HG03039 (cell line): ENCODE results near the gene DLGAP1.
"Not testable (repeated sequence)": the region's sequence is repeated elsewhere in the genome, so short reads cannot be mapped to it uniquely, and the experiment has no call there.

Source experiments
- ATAC-seq: cut with Tn5 transposase; IDR thresholded peaks from one replicate; pipeline ENCODE4 v1.9.1; 2021; ENCODE audit warnings: mild to moderate bottlenecking, moderate library complexity; ENCODE audit not compliant: unreplicated experiment

The DLGAP1 gene

GRCh38 chr18:4455113-4455811 is at the start of gene DLGAP1:
TSS of gene DLGAP1 (minus strand) at chr18:4455307.
- ATAC-seq: no peak

- ATAC-seq: not testable (repeated sequence)
Observed at GRCh38 chr18:4494703-4495284, 39.7 kb upstream of the DLGAP1 start.

GRCh38 chr18:4468511-4468910 is 13.4 kb upstream of the DLGAP1 start:
- no peak for ATAC-seq

- no peak for ATAC-seq
Observed at GRCh38 chr18:4454537-4455112, 482 bp downstream of the DLGAP1 start.

- ATAC-seq: no peak
Observed at GRCh38 chr18:4453874-4454536, 1.1 kb downstream of the DLGAP1 start.

GRCh38 chr18:4453567-4453873 is 1.6 kb downstream of the DLGAP1 start:
- ATAC-seq: no peak

GRCh38 chr18:4450065-4450658 is 4.9 kb downstream of the DLGAP1 start:
- no peak for ATAC-seq

- no peak for ATAC-seq
Observed at GRCh38 chr18:4445902-4446301, 9.2 kb downstream of the DLGAP1 start.

- no peak for ATAC-seq
Observed at GRCh38 chr18:4444306-4444705, 10.8 kb downstream of the DLGAP1 start.

- no peak for ATAC-seq
Observed at GRCh38 chr18:4441098-4441497, 14.0 kb downstream of the DLGAP1 start.

- no peak for ATAC-seq
Observed at GRCh38 chr18:4438938-4439337, 16.2 kb downstream of the DLGAP1 start.

- no peak for ATAC-seq
Observed at GRCh38 chr18:4433717-4434116, 21.4 kb downstream of the DLGAP1 start.

GRCh38 chr18:4430836-4431235 is 24.3 kb downstream of the DLGAP1 start:
- ATAC-seq: no peak

- no peak for ATAC-seq
Observed at GRCh38 chr18:4417714-4418113, 37.4 kb downstream of the DLGAP1 start.

- no peak for ATAC-seq
Observed at GRCh38 chr18:4416976-4417375, 38.1 kb downstream of the DLGAP1 start.

GRCh38 chr18:4412286-4412685 is 42.8 kb downstream of the DLGAP1 start:
- no peak for ATAC-seq

GRCh38 chr18:4406856-4407255 is 48.3 kb downstream of the DLGAP1 start:
- no peak for ATAC-seq

- ATAC-seq: no peak
Observed at GRCh38 chr18:4405965-4406364, 49.1 kb downstream of the DLGAP1 start.

GRCh38 chr18:4403836-4404235 is 51.3 kb downstream of the DLGAP1 start:
- ATAC-seq: no peak

- no peak for ATAC-seq
Observed at GRCh38 chr18:4400911-4401310, 54.2 kb downstream of the DLGAP1 start.

GRCh38 chr18:4399929-4400328 is 55.2 kb downstream of the DLGAP1 start:
- no peak for ATAC-seq

GRCh38 chr18:4394700-4395099 is 60.4 kb downstream of the DLGAP1 start:
- no peak for ATAC-seq
